Breast epithelium (tissue), 3 donors: Measurements from ENCODE around the gene TMEM255B.
"Not testable (repeated sequence)": the region's sequence is repeated elsewhere in the genome, so short reads cannot be mapped to it uniquely, and the experiment has no call there.

Source experiments
- POLR2A ChIP-seq: fragments of 450-650 bp; IDR thresholded peaks from one replicate; pipeline ENCODE4 v1.6.1; 2016; ENCODE audit warnings: antibody characterized with exemption, mild to moderate bottlenecking, moderate library complexity
- POLR2AphosphoS5 ChIP-seq, 3 donors: sonication (generic); formaldehyde crosslinking; IDR thresholded peaks; one replicate each; pipeline ENCODE4 v1.6.1; 2017; ENCODE audit warnings: antibody characterized with exemption in 3 of 3
- TF ChIP-seq, protein P1 (sequence below), 3 donors: fragments of 450-650 bp; IDR thresholded peaks; one replicate each; pipeline ENCODE4 v1.5.1; 2016 to 2017; ENCODE audit warnings: antibody characterized with exemption in 3 of 3, mild to moderate bottlenecking in 3 of 3, moderate library complexity in 3 of 3

DNA sequence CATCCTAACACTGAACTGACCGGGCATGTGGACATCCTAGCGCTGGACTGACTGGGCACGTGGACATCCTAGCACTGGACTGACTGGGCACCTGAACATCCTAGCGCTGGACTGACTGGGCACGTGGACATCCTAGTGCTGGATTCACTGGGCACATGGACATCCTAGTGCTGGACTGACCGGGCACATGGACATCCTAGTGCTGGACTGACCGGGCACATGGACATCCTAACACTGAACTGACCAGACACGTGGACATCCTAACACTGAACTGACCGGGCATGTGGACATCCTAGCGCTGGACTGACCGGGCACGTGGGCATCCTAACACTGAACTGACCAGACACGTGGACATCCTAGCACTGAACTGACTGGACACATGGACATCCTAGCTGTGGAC, 30.9 kb downstream of the TMEM255B start:
- not testable (repeated sequence) for TF ChIP-seq POLR2AphosphoS5 (IDR thresholded peaks at IDR 0.05); POLR2A
- TF ChIP-seq, protein P1, sequence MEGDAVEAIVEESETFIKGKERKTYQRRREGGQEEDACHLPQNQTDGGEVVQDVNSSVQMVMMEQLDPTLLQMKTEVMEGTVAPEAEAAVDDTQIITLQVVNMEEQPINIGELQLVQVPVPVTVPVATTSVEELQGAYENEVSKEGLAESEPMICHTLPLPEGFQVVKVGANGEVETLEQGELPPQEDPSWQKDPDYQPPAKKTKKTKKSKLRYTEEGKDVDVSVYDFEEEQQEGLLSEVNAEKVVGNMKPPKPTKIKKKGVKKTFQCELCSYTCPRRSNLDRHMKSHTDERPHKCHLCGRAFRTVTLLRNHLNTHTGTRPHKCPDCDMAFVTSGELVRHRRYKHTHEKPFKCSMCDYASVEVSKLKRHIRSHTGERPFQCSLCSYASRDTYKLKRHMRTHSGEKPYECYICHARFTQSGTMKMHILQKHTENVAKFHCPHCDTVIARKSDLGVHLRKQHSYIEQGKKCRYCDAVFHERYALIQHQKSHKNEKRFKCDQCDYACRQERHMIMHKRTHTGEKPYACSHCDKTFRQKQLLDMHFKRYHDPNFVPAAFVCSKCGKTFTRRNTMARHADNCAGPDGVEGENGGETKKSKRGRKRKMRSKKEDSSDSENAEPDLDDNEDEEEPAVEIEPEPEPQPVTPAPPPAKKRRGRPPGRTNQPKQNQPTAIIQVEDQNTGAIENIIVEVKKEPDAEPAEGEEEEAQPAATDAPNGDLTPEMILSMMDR (IDR thresholded peaks at IDR 0.05): not testable (repeated sequence)
